ENCODE measurements around the gene ZNF785. TPM values are rescaled to one million over a fixed set of nuclear protein-coding genes. Genes with fewer than 3 reads are reported as not detected.

The ZNF785 gene
- total and polyA plus RNA-seq, 2 donors (not counting 1 experiment from before 2014, with no cell fraction given), result 12.2 to 39.7 TPM

- Histone ChIP-seq H3K36me3 (replicated peaks in 1 of 2; ENCODE audit: control extremely low read depth in 1 of 2, control insufficient read depth in 1 of 2, extremely low read depth in 1 of 2, insufficient read depth in 2 of 2, low read length in 1 of 2) (no peaks in the 10 kb centered on the region), H4K20me1 (ENCODE audit: control insufficient read depth, insufficient read depth, low read length, poor library complexity, severe bottlenecking) (no peaks in the 10 kb centered on the region), H3K27me3 (replicated peaks in 1 of 4; ENCODE audit: control extremely low read depth in 1 of 4, control insufficient read depth in 3 of 4, insufficient read depth in 4 of 4, low read length in 3 of 4) (no peaks in the 10 kb centered on the region), H3K9ac (ENCODE audit: low read length) (peak overlapping the region; percentile 28), H3K4me2 (replicated peaks; ENCODE audit: low read depth, low read length, poor library complexity, severe bottlenecking) (peak overlapping the region; percentile 59), H3K79me2 (ENCODE audit: control insufficient read depth, insufficient read depth, low read length) (peaks cover 6% of the 10 kb centered on the region), H3K4me1 (ENCODE audit: control insufficient read depth in 2 of 2, insufficient read depth in 2 of 2, low read length in 2 of 2) (peaks cover 29 to 43% of the 10 kb centered on the region in 2 donors), H3K9me3 (ENCODE audit: control extremely low read depth in 1 of 3, control insufficient read depth in 2 of 3, insufficient read depth in 1 of 3, low read length in 2 of 3) (no peaks in the 10 kb centered on the region), H3K27ac (ENCODE audit: low read length in 2 of 2) (peak overlapping the region; percentile 59 to 66), H2AFZ (ENCODE audit: insufficient read depth, low read depth, low read length, poor library complexity, severe bottlenecking) (peak overlapping the region; percentile 58), H3K4me3 (ENCODE audit: control extremely low read depth in 1 of 5, extremely low read depth in 1 of 5, insufficient read depth in 1 of 5, low read depth in 2 of 5, low read length in 4 of 5) (no peak overlapping the region)
- DNase-seq (peak; percentile 62), ATAC-seq (ENCODE audit: low read depth) (peak; percentile 8)
- Mint-ChIP-seq H3K27ac (peak overlapping the region; percentile 97), H3K9me3 (ENCODE audit: insufficient read depth) (no peaks in the 10 kb centered on the region), H3K27me3 (no peaks in the 10 kb centered on the region), H3K4me3 (peak overlapping the region; percentile 81), H3K4me1 (peaks cover 35% of the 10 kb centered on the region)
- no peak for TF ChIP-seq EZH2 (IDR thresholded peaks at IDR 0.05; ENCODE audit: borderline replicate concordance, insufficient read depth, low read depth, low read length, poor library complexity, severe bottlenecking)
- TF ChIP-seq CTCF (IDR thresholded peaks at IDR 0.05), result no peak
- 6% methylated on average over 2 of the region's 6 CpGs for WGBS (ENCODE audit: insufficient coverage)
- intact Hi-C loops (cut with micrococcal nuclease), result no loop called here
- ChIA-PET POLR2A (interaction anchor here (0.6 to 1.4 kb wide), 7 partner anchors 10 to 699 kb away, joined by 3 to 18 read pairs (median 6); partner anchors contain the start of genes ZNF764 and ZNF785), CTCF (interaction anchor here (0.7 to 1.9 kb wide), 7 partner anchors 10 to 138 kb away, joined by 3 to 8 read pairs (median 5); partner anchors contain the start of genes DCTPP1 and ZNF764)
Measured at GRCh38 chr16:30567991-30568638, 17.4 kb downstream of the ZNF785 start.

All from B cell (primary cell).